ENCODE measurements around the gene TTC21A.

DNA sequence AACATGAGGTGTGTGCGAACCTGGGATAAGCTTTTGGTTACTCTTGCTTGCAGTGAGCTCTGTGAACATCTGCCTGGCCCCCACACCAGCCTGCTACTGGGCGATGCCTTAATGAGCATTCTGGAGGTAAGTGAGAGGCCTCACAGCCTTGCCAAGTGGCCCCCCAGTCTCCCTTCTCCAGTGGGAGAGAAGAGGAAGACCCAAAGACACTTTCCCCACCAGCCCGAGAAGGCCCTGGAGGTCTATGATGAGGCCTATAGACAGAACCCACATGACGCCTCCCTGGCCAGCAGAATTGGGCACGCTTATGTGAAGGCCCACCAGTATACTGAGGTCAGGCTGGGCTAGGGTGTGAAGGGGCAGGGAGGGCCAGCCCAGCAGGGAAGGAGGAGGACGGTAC is 22.5 kb downstream of the TTC21A start:
- TF ChIP-seq NRF1 (conservative IDR thresholded peaks at IDR 0.05; ENCODE audit: low read depth, low read length) (no peak), EZH2 (IDR thresholded peaks at IDR 0.05; ENCODE audit: borderline replicate concordance, control insufficient read depth, low read depth, low read length) (no peak)
- TF ChIP-seq, protein P1, sequence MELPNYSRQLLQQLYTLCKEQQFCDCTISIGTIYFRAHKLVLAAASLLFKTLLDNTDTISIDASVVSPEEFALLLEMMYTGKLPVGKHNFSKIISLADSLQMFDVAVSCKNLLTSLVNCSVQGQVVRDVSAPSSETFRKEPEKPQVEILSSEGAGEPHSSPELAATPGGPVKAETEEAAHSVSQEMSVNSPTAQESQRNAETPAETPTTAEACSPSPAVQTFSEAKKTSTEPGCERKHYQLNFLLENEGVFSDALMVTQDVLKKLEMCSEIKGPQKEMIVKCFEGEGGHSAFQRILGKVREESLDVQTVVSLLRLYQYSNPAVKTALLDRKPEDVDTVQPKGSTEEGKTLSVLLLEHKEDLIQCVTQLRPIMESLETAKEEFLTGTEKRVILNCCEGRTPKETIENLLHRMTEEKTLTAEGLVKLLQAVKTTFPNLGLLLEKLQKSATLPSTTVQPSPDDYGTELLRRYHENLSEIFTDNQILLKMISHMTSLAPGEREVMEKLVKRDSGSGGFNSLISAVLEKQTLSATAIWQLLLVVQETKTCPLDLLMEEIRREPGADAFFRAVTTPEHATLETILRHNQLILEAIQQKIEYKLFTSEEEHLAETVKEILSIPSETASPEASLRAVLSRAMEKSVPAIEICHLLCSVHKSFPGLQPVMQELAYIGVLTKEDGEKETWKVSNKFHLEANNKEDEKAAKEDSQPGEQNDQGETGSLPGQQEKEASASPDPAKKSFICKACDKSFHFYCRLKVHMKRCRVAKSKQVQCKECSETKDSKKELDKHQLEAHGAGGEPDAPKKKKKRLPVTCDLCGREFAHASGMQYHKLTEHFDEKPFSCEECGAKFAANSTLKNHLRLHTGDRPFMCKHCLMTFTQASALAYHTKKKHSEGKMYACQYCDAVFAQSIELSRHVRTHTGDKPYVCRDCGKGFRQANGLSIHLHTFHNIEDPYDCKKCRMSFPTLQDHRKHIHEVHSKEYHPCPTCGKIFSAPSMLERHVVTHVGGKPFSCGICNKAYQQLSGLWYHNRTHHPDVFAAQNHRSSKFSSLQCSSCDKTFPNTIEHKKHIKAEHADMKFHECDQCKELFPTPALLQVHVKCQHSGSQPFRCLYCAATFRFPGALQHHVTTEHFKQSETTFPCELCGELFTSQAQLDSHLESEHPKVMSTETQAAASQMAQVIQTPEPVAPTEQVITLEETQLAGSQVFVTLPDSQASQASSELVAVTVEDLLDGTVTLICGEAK (IDR thresholded peaks at IDR 0.05; ENCODE audit: borderline replicate concordance), result no peak
